ENCODE results near the gene SLC25A11.
"Not testable (repeated sequence)": the region's sequence is repeated elsewhere in the genome, so short reads cannot be mapped to it uniquely, and the experiment has no call there.

Gene SLC25A11

GRCh38 chr17:4914551-4914950 is 25.3 kb downstream of the SLC25A11 start:
- no CpG with 5 or more reads among the region's 4 CpGs for WGBS (ENCODE audit: extremely low coverage, insufficient coverage, low lambda C conversion rate)

GRCh38 chr17:4913994-4914393 is 25.9 kb downstream of the SLC25A11 start:
- Histone ChIP-seq H3K4me2 (ENCODE audit: low read length) (no peak overlapping the region), H3K56ac (ENCODE audit: low read length) (no peak overlapping the region), H4K8ac (ENCODE audit: low read depth, low read length) (no peak overlapping the region), H3K4me1 (ENCODE audit: control insufficient read depth, low read depth, low read length) (no peaks in the 10 kb centered on the region), H3K9ac (ENCODE audit: low read length) (no peak overlapping the region), H2BK15ac (replicated peaks; ENCODE audit: low read depth) (no peak overlapping the region), H4K5ac (ENCODE audit: low read length) (no peak overlapping the region), H3K4ac (ENCODE audit: low read depth, low read length) (no peak overlapping the region), H2AK5ac (ENCODE audit: low read length) (no peak overlapping the region), H3K18ac (ENCODE audit: low read length) (no peak overlapping the region), H3K27ac (ENCODE audit: low read depth, low read length) (no peak overlapping the region), H2BK5ac (ENCODE audit: low read length) (no peak overlapping the region), H3K79me1 (ENCODE audit: low read length) (no peaks in the 10 kb centered on the region), H3K4me3 (ENCODE audit: low read length) (no peak overlapping the region), H3K23ac (ENCODE audit: low read length) (no peak overlapping the region), H3K79me2 (ENCODE audit: control insufficient read depth, insufficient read depth, low read length) (no peaks in the 10 kb centered on the region), H3K36me3 (ENCODE audit: control insufficient read depth, insufficient read depth, low read length) (no peaks in the 10 kb centered on the region), H2BK120ac (ENCODE audit: low read depth, low read length) (no peak overlapping the region), H3K27me3 (ENCODE audit: insufficient read depth, low read length, poor library complexity) (no peaks in the 10 kb centered on the region)
- DNase-seq, result no peak
- no CpG with 5 or more reads among the region's 1 CpG for WGBS (ENCODE audit: extremely low coverage, insufficient coverage, low lambda C conversion rate)

More at GRCh38 chr17:4914551-4914950, 25.3 kb downstream of the SLC25A11 start:
- H2BK15ac ChIP-seq (replicated peaks; ENCODE audit: low read depth); H2AK5ac ChIP-seq (ENCODE audit: low read length); H3K23ac ChIP-seq (ENCODE audit: low read length); DNase-seq; H3K27ac ChIP-seq (ENCODE audit: low read depth, low read length); H3K56ac ChIP-seq (ENCODE audit: low read length); H3K4me3 ChIP-seq (ENCODE audit: low read length); H3K9ac ChIP-seq (ENCODE audit: low read length); H3K79me2 ChIP-seq (ENCODE audit: control insufficient read depth, insufficient read depth, low read length); H3K4ac ChIP-seq (ENCODE audit: low read depth, low read length); H4K5ac ChIP-seq (ENCODE audit: low read length); H3K18ac ChIP-seq (ENCODE audit: low read length); H3K27me3 ChIP-seq (ENCODE audit: insufficient read depth, low read length, poor library complexity); H3K4me1 ChIP-seq (ENCODE audit: control insufficient read depth, low read depth, low read length); H3K79me1 ChIP-seq (ENCODE audit: low read length); H2BK120ac ChIP-seq (ENCODE audit: low read depth, low read length); H2BK5ac ChIP-seq (ENCODE audit: low read length); H3K36me3 ChIP-seq (ENCODE audit: control insufficient read depth, insufficient read depth, low read length); H3K4me2 ChIP-seq (ENCODE audit: low read length); H4K8ac ChIP-seq (ENCODE audit: low read depth, low read length): not testable (repeated sequence)

- no CpG with 5 or more reads among the region's 20 CpGs for WGBS (ENCODE audit: extremely low coverage, insufficient coverage, low lambda C conversion rate)
- H4K8ac ChIP-seq (ENCODE audit: low read depth, low read length), result no peak overlapping the region
Observed at GRCh38 chr17:4908711-4909496, 30.9 kb downstream of the SLC25A11 start.

GRCh38 chr17:4908301-4908700 is 31.5 kb downstream of the SLC25A11 start:
- no peak overlapping the region for H4K5ac ChIP-seq (ENCODE audit: low read length)
- H3K18ac ChIP-seq (ENCODE audit: low read length), result no peak overlapping the region

More at GRCh38 chr17:4908711-4909496, 30.9 kb downstream of the SLC25A11 start:
- Histone ChIP-seq H3K4me1 (ENCODE audit: control insufficient read depth, low read depth, low read length) (peaks cover 4% of the 10 kb centered on the region), H3K79me1 (ENCODE audit: low read length) (no peaks in the 10 kb centered on the region), H4K5ac (ENCODE audit: low read length) (no peak overlapping the region), H3K27ac (ENCODE audit: low read depth, low read length) (peak overlapping the region; percentile 34), H3K4me3 (ENCODE audit: low read length) (no peak overlapping the region), H3K36me3 (ENCODE audit: control insufficient read depth, insufficient read depth, low read length) (no peaks in the 10 kb centered on the region), H3K79me2 (ENCODE audit: control insufficient read depth, insufficient read depth, low read length) (no peaks in the 10 kb centered on the region), H2BK5ac (ENCODE audit: low read length) (peak overlapping the region; percentile 30), H3K4ac (ENCODE audit: low read depth, low read length) (peak overlapping the region; percentile 81), H2AK5ac (ENCODE audit: low read length) (no peak overlapping the region), H3K9ac (ENCODE audit: low read length) (peak overlapping the region; percentile 53), H3K18ac (ENCODE audit: low read length) (no peak overlapping the region), H3K56ac (ENCODE audit: low read length) (peak overlapping the region; percentile 84), H3K4me2 (ENCODE audit: low read length) (no peak overlapping the region), H3K23ac (ENCODE audit: low read length) (no peak overlapping the region), H2BK120ac (ENCODE audit: low read depth, low read length) (no peak overlapping the region), H3K27me3 (ENCODE audit: insufficient read depth, low read length, poor library complexity) (no peaks in the 10 kb centered on the region), H2BK15ac (replicated peaks; ENCODE audit: low read depth) (no peak overlapping the region)
- peak; percentile 98 for DNase-seq

GRCh38 chr17:4906642-4907041 is 33.2 kb downstream of the SLC25A11 start:
- not testable (repeated sequence) for H2BK120ac ChIP-seq (ENCODE audit: low read depth, low read length); H3K27me3 ChIP-seq (ENCODE audit: insufficient read depth, low read length, poor library complexity); H3K4me3 ChIP-seq (ENCODE audit: low read length); H4K8ac ChIP-seq (ENCODE audit: low read depth, low read length); H3K27ac ChIP-seq (ENCODE audit: low read depth, low read length); H3K4me1 ChIP-seq (ENCODE audit: control insufficient read depth, low read depth, low read length); H3K23ac ChIP-seq (ENCODE audit: low read length); DNase-seq; H4K5ac ChIP-seq (ENCODE audit: low read length); H2BK5ac ChIP-seq (ENCODE audit: low read length); H3K36me3 ChIP-seq (ENCODE audit: control insufficient read depth, insufficient read depth, low read length); H2AK5ac ChIP-seq (ENCODE audit: low read length); H3K4ac ChIP-seq (ENCODE audit: low read depth, low read length); H3K9ac ChIP-seq (ENCODE audit: low read length); H3K4me2 ChIP-seq (ENCODE audit: low read length); H2BK15ac ChIP-seq (replicated peaks; ENCODE audit: low read depth); H3K56ac ChIP-seq (ENCODE audit: low read length); H3K18ac ChIP-seq (ENCODE audit: low read length); H3K79me1 ChIP-seq (ENCODE audit: low read length); H3K79me2 ChIP-seq (ENCODE audit: control insufficient read depth, insufficient read depth, low read length)

More at GRCh38 chr17:4908301-4908700, 31.5 kb downstream of the SLC25A11 start:
- H3K9ac ChIP-seq (ENCODE audit: low read length), result peak overlapping the region; percentile 53
- no peaks in the 10 kb centered on the region for H3K36me3 ChIP-seq (ENCODE audit: control insufficient read depth, insufficient read depth, low read length)
- H2AK5ac ChIP-seq (ENCODE audit: low read length), result no peak overlapping the region
- no CpG with 5 or more reads among the region's 10 CpGs for WGBS (ENCODE audit: extremely low coverage, insufficient coverage, low lambda C conversion rate)
- H3K4me1 ChIP-seq (ENCODE audit: control insufficient read depth, low read depth, low read length), result peaks cover 4% of the 10 kb centered on the region
- H3K27ac ChIP-seq (ENCODE audit: low read depth, low read length), result peak overlapping the region; percentile 34
- no peaks in the 10 kb centered on the region for H3K79me1 ChIP-seq (ENCODE audit: low read length)
- peak; percentile 90 for DNase-seq
- no peak overlapping the region for H3K4me2 ChIP-seq (ENCODE audit: low read length)
- H3K4me3 ChIP-seq (ENCODE audit: low read length), result no peak overlapping the region
- H3K23ac ChIP-seq (ENCODE audit: low read length), result no peak overlapping the region
- peak overlapping the region; percentile 81 for H3K4ac ChIP-seq (ENCODE audit: low read depth, low read length)
- H3K56ac ChIP-seq (ENCODE audit: low read length), result peak overlapping the region; percentile 84
- no peak overlapping the region for H2BK120ac ChIP-seq (ENCODE audit: low read depth, low read length)
- no peaks in the 10 kb centered on the region for H3K79me2 ChIP-seq (ENCODE audit: control insufficient read depth, insufficient read depth, low read length)
- H2BK5ac ChIP-seq (ENCODE audit: low read length), result no peak overlapping the region
- H3K27me3 ChIP-seq (ENCODE audit: insufficient read depth, low read length, poor library complexity), result no peaks in the 10 kb centered on the region
- H2BK15ac ChIP-seq (replicated peaks; ENCODE audit: low read depth), result no peak overlapping the region
- H4K8ac ChIP-seq (ENCODE audit: low read depth, low read length), result no peak overlapping the region

Measured in mesendoderm (in vitro differentiated cells).